Choroid plexus epithelial cell (primary cell): ENCODE results near the gene GUCY2D.

Experiments used
- DNase-seq: peaks from one replicate; pipeline ENCODE4 v3.0.0-alpha.2; 2010; ENCODE audit warnings: low read depth
- H3K4me3 ChIP-seq: 2 replicates; pipeline ENCODE4 v1.5.1; 2011; ENCODE audit warnings: low read depth, mild to moderate bottlenecking, control low read depth, low read length, moderate library complexity
- TF ChIP-seq, protein P1 (sequence below): conservative IDR thresholded peaks from 2 replicates; pipeline ENCODE4 v1.5.1; 2011; ENCODE audit warnings: low read depth, mild to moderate bottlenecking, control low read depth, inconsistent platforms, low read length, moderate library complexity

Gene GUCY2D

DNA sequence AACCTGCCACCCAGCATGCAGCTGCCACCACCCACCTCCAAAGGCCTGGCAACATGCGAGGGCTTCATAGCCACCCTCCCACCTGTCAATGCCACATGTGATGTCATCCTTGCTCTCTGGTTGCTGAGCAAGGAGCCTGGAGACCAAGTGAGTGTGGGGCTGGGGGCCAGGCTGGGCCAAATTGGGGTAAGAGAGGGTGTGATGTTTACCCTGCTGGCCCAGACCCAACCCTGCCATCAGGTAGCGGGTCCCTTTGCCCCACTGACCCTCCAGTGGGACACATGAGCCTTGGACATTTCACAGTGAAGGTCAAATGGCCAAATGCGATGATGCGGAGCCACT is 45.3 kb downstream of the GUCY2D start:
- no peak overlapping the region for H3K4me3 ChIP-seq
- TF ChIP-seq, protein P1, sequence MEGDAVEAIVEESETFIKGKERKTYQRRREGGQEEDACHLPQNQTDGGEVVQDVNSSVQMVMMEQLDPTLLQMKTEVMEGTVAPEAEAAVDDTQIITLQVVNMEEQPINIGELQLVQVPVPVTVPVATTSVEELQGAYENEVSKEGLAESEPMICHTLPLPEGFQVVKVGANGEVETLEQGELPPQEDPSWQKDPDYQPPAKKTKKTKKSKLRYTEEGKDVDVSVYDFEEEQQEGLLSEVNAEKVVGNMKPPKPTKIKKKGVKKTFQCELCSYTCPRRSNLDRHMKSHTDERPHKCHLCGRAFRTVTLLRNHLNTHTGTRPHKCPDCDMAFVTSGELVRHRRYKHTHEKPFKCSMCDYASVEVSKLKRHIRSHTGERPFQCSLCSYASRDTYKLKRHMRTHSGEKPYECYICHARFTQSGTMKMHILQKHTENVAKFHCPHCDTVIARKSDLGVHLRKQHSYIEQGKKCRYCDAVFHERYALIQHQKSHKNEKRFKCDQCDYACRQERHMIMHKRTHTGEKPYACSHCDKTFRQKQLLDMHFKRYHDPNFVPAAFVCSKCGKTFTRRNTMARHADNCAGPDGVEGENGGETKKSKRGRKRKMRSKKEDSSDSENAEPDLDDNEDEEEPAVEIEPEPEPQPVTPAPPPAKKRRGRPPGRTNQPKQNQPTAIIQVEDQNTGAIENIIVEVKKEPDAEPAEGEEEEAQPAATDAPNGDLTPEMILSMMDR = no peak
- DNase-seq = no peak

DNA sequence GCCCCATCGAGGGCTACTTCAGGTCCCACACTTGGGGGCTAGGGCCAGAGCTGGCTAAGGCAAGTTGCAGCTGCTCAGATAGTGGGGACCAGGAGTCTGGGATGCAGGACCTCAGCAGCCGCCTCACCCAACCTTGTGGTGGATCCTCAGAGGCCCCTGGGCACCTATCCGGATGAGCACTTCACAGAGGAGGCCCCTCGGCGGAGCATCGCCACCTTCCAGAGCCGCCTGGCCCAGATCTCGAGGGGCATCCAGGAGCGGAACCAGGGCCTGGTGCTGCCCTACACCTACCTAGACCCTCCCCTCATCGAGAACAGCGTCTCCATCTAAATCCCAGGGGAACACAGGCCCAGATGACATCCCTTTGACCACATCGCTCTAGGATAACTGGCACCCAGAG is 45.8 kb downstream of the GUCY2D start:
- TF ChIP-seq, protein P1 = no peak
- H3K4me3 ChIP-seq = no peak overlapping the region
- no peak for DNase-seq

DNA sequence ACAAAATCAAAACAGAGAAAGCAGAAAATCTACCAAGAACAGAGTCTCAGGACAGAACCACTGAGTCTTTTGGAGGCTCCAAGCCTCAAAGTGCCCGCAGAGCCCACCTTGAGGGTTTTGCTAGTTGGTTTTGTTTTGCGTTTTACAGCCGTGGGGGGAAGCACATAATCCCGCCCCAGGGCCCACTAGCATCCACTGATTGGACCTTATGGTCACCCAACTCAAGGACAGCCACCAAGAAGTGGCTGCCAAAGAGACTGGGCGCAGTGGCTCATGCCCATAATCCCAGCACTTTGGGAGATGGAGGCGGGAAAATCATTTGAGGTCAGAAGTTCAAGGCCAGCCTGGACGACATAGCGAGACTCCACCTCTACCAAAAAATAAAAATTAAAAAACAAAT is 46.3 kb downstream of the GUCY2D start:
- TF ChIP-seq, protein P1 = no peak
- no peak for DNase-seq
- H3K4me3 ChIP-seq = no peak overlapping the region

DNA sequence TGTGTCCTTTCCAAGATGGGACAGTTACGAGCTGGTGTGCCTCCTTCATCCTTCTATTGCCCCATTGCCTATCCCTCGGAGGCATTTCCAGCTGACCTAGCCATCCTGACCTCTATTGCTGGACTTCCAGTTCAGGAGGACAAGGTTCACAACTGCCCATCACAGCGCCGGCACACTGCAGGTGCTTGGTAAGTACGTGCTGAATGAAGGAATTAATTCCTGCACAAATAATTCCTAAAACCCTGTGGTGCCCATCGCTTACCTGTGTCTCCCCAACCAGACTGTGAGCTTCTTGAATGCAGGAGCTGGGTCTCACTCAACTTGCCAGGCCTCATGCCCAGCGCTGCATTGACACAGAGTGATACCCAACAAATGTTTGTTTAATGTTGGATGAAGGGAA is 49.4 kb downstream of the GUCY2D start:
- DNase-seq = no peak
- H3K4me3 ChIP-seq = no peak overlapping the region
- TF ChIP-seq, protein P1 = no peak

DNA sequence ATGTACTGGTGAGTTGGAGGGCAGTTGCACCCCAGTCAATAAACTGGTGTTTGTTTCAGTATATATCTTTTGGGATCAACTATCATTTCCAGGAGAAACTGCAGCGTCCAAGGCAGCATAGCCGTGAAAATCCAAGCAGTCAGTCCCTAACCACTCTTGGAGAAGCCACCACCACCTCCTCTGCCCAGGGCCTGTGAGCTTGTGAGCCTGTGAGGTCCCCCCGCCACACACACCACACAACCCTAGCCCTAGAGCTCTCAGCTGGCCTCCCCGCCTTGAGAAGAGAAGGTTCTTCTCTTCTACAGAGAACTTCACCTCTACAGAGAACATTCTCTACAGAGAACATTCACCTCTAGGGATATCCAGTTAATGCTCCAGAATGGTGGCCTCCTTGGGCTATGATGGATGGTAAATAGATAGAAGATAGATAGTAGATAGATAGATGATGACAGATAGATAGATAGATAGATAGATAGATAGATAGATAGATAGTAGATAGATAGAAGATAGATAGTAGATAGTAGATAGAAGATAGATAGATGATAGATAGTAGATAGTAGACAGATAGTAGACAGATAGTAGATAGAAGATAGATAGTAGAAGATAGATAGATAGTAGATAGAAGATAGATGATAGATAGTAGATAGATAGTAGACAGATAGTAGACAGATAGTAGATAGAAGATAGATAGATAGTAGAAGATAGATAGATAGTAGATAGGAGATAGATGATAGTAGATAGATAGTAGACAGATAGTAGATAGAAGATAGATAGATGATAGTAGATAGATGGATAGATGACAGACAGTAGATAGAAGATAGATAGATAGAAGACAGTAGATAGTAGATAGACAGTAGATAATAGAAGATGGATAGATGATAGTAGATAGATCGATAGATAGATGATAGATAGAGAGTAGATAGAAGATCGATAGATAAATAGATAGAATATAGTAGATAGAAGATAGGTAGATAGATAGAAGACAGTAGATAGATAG is 50.1 kb downstream of the GUCY2D start:
- DNase-seq = no peak
- TF ChIP-seq, protein P1 = no peak
- no peak overlapping the region for H3K4me3 ChIP-seq

DNA sequence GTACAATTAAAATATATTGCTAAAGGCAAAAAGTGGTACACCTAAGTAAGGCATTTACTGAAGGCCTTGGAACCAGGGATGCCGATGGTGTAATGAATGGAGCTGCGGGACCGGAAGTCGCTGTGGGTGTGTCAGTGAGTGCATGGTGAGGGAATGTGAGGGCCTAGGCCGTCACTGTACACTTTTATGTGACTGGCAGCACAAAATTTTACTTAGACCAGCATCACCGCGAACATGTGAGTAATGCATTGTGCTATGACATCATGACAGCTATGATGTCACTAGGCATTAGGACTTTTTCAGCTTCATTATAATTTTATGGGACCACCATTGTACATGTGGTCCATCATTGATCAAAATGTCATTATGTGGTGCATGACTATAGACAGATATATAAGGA is 51.2 kb downstream of the GUCY2D start:
- H3K4me3 ChIP-seq = no peak overlapping the region
- TF ChIP-seq, protein P1 = no peak
- no peak for DNase-seq

DNA sequence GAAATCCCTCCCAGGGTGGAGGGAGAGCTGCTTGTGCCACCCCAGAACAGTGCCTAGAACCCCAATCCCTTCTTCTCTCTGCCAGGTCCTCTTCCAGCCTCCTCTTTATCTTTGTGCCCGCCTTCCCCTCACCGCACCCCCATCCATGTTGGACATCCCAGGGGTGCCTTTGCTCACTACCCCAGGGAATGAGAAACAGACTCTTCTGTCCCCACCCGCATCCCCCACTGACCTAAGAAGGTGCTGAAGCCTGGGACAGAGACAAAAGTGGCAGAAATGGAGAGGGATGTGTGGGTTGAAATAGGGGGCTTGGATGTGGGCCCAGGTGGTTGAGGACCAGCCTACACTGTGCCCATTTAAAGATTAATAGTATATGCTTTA is 53.4 kb downstream of the GUCY2D start:
- TF ChIP-seq, protein P1 = no peak
- no peak overlapping the region for H3K4me3 ChIP-seq
- DNase-seq = no peak
